ENCODE data around the gene AANAT.

DNA sequence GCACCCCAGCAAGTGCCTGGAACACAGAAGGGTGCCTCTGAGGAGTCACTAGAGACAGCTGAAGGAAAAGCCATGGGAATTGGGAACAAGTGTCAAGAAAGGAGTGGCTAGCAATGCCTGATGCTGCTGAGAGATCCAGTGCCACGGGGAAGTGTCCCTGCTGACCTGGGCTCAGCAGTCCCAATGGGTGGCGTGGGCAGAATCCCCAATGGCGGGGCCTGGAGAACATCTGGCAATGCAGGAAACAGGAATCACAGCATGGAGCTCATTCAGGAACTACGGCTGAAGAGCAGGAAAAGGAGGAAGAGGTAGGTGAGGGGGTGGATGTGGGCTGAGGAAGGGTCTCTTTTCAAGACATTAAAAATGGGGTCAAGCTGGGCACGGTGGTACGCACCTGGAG lies 44.5 kb upstream of the AANAT start:
- TF ChIP-seq, protein P1, sequence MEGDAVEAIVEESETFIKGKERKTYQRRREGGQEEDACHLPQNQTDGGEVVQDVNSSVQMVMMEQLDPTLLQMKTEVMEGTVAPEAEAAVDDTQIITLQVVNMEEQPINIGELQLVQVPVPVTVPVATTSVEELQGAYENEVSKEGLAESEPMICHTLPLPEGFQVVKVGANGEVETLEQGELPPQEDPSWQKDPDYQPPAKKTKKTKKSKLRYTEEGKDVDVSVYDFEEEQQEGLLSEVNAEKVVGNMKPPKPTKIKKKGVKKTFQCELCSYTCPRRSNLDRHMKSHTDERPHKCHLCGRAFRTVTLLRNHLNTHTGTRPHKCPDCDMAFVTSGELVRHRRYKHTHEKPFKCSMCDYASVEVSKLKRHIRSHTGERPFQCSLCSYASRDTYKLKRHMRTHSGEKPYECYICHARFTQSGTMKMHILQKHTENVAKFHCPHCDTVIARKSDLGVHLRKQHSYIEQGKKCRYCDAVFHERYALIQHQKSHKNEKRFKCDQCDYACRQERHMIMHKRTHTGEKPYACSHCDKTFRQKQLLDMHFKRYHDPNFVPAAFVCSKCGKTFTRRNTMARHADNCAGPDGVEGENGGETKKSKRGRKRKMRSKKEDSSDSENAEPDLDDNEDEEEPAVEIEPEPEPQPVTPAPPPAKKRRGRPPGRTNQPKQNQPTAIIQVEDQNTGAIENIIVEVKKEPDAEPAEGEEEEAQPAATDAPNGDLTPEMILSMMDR (conservative IDR thresholded peaks at IDR 0.05) = no peak
- TF ChIP-seq EZH2 (IDR thresholded peaks at IDR 0.05; ENCODE audit: low read depth) = no peak

Data from PC-9 (cell line).